ENCODE measurements around the gene B3GNT8.

GRCh38 chr19:41436674-41436951 lies 9.4 kb upstream of the B3GNT8 start:
- no peak for TF ChIP-seq CTCF (IDR thresholded peaks at IDR 0.05; ENCODE audit: low read depth, low read length)
- TF ChIP-seq POLR2A (IDR thresholded peaks at IDR 0.05; ENCODE audit: extremely low read depth, insufficient read length) = no peak
